T47D (cell line): ENCODE measurements around the gene WDR45B.

Experiments used
- DNase-seq, 2 experiments: peaks; one replicate each; pipeline versions ENCODE4 v3.0.0 to v3.0.0-alpha.2; 2011 to 2012; ENCODE audit warnings: low read depth in 1 of 2, low spot score in 1 of 2
- JUND ChIP-seq: IDR thresholded peaks from 2 replicates; pipeline ENCODE4 v1.6.1; 2012; ENCODE audit warnings: low read depth
- in situ Hi-C: cut with HindIII; loops from 2 replicates; pipeline ENCODE4 v1.10.0; 2016; ENCODE audit warnings: low sequenced_read_pairs, low pct_unique_long_range_greater_than_20kb

Gene WDR45B

GRCh38 chr17:82648742-82649331 is 593 bp upstream of the WDR45B start:
- in situ Hi-C loops, result no loop called here
- DNase-seq, result peak in 1 of 2 experiments; percentile 60
- no peak for TF ChIP-seq JUND

GRCh38 chr17:82647593-82648164 is 565 bp downstream of the WDR45B start:
- in situ Hi-C loops, result no loop called here
- TF ChIP-seq JUND, result no peak
- DNase-seq, result peak; percentile 37 to 60

- no peak for TF ChIP-seq JUND
- in situ Hi-C loops, result no loop called here
- DNase-seq, result no peak
Measured at GRCh38 chr17:82645516-82645915, 2.7 kb downstream of the WDR45B start.

- no peak for TF ChIP-seq JUND
- DNase-seq, result no peak
- in situ Hi-C loops, result no loop called here
Measured at GRCh38 chr17:82644148-82644547, 4.1 kb downstream of the WDR45B start.

GRCh38 chr17:82642022-82642421 is 6.2 kb downstream of the WDR45B start:
- no peak for TF ChIP-seq JUND
- DNase-seq, result no peak
- in situ Hi-C loops, result no loop called here

- TF ChIP-seq JUND, result no peak
- in situ Hi-C loops, result no loop called here
- DNase-seq, result no peak
Measured at GRCh38 chr17:82640036-82640435, 8.2 kb downstream of the WDR45B start.

GRCh38 chr17:82639628-82640027 is 8.6 kb downstream of the WDR45B start:
- no peak for TF ChIP-seq JUND
- in situ Hi-C loops, result no loop called here
- no peak for DNase-seq

- in situ Hi-C loops, result no loop called here
- no peak for DNase-seq
- TF ChIP-seq JUND, result no peak
Measured at GRCh38 chr17:82638183-82638773, 10.0 kb downstream of the WDR45B start.

- in situ Hi-C loops, result no loop called here
- no peak for TF ChIP-seq JUND
- peak in 1 of 2 experiments; percentile 91 for DNase-seq
Measured at GRCh38 chr17:82636626-82637598, 11.3 kb downstream of the WDR45B start.

GRCh38 chr17:82633343-82633742 is 14.9 kb downstream of the WDR45B start:
- no peak for DNase-seq
- in situ Hi-C loops, result no loop called here
- no peak for TF ChIP-seq JUND

- TF ChIP-seq JUND, result no peak
- in situ Hi-C loops, result no loop called here
- no peak for DNase-seq
Measured at GRCh38 chr17:82632451-82632850, 15.8 kb downstream of the WDR45B start.

GRCh38 chr17:82631544-82631943 is 16.7 kb downstream of the WDR45B start:
- in situ Hi-C loops, result no loop called here

More at GRCh38 chr17:82631544-82631943, 16.7 kb downstream of the WDR45B start:
- DNase-seq, result no peak
- TF ChIP-seq JUND, result no peak
